ENCODE measurements around the gene CLEC16A. TPM values are rescaled to one million over a fixed set of nuclear protein-coding genes. Genes with fewer than 3 reads are reported as not detected.

Gene CLEC16A
- polyA plus RNA-seq, 3 donors: 3.4 to 12.0 (median 5.8) TPM

- no peak for TF ChIP-seq CTCF (IDR thresholded peaks at IDR 0.05)
- no peak overlapping the region for H3K27ac ChIP-seq (ENCODE audit: low read depth in 1 of 2, low read length in 2 of 2)
- no peak overlapping the region for H2AFZ ChIP-seq (ENCODE audit: insufficient read depth, low read depth, low read length, poor library complexity, severe bottlenecking)
- peaks cover 0 to 9% of the 10 kb centered on the region in 2 donors for H3K4me1 ChIP-seq (ENCODE audit: control insufficient read depth in 1 of 2, insufficient read depth in 2 of 2, low read length in 2 of 2)
- Mint-ChIP-seq H3K27ac (peak overlapping the region in 1 of 7 donors; percentile 46), H3K27me3 (ENCODE audit: low read depth in 3 of 3) (peaks cover 0 to 1% (median 1%) of the 10 kb centered on the region in 3 donors), H3K4me1 (peaks cover 12% of the 10 kb centered on the region), H3K9me3 (peaks cover 3 to 14% (median 8%) of the 10 kb centered on the region in 7 donors), H3K4me3 (no peak overlapping the region), H3K36me3 (peaks cover 94 to 96% of the 10 kb centered on the region in 2 donors)
- no peak for DNase-seq
- no peak overlapping the region for H3K9ac ChIP-seq (ENCODE audit: insufficient read depth, low read length, poor library complexity, severe bottlenecking)
- H3K27me3 ChIP-seq (ENCODE audit: control insufficient read depth in 2 of 2, insufficient read depth in 2 of 2, low read length in 2 of 2): no peaks in the 10 kb centered on the region
- H4K20me1 ChIP-seq (ENCODE audit: insufficient read depth, low read length): peaks cover 9% of the 10 kb centered on the region
- H3K36me3 ChIP-seq (replicated peaks in 1 of 2; ENCODE audit: control insufficient read depth in 1 of 2, insufficient read depth in 2 of 2, low read length in 2 of 2): peaks cover 42 to 94% of the 10 kb centered on the region in 2 donors
- no peak overlapping the region for H3K4me3 ChIP-seq (replicated peaks in 1 of 3; ENCODE audit: low read depth in 2 of 3, low read length in 3 of 3)
- no peak overlapping the region for H3K4me2 ChIP-seq (replicated peaks; ENCODE audit: extremely low read depth, low read length, poor library complexity, severe bottlenecking)
- intact Hi-C loops (cut with micrococcal nuclease): no loop called here
- 90% methylated on average over 7 of the region's 7 CpGs for WGBS (ENCODE audit: insufficient coverage)
- no peaks in the 10 kb centered on the region for H3K79me2 ChIP-seq (ENCODE audit: insufficient read depth, low read length)
- peaks cover 4 to 9% of the 10 kb centered on the region in 2 donors for H3K9me3 ChIP-seq (replicated peaks in 1 of 2; ENCODE audit: control insufficient read depth in 1 of 2, insufficient read depth in 1 of 2, low read length in 2 of 2)
Measured at GRCh38 chr16:11032922-11033291, 88.5 kb downstream of the CLEC16A start.

- H3K4me2 ChIP-seq (replicated peaks; ENCODE audit: extremely low read depth, low read length, poor library complexity, severe bottlenecking): no peak overlapping the region
- 55% methylated on average over 7 of the region's 14 CpGs for WGBS (ENCODE audit: insufficient coverage)
- no peak overlapping the region for H3K27ac ChIP-seq (ENCODE audit: low read depth in 1 of 2, low read length in 2 of 2)
- no peak overlapping the region for H2AFZ ChIP-seq (ENCODE audit: insufficient read depth, low read depth, low read length, poor library complexity, severe bottlenecking)
- Mint-ChIP-seq H3K4me3 (no peak overlapping the region), H3K36me3 (peaks cover 92 to 94% of the 10 kb centered on the region in 2 donors), H3K27me3 (ENCODE audit: low read depth in 3 of 3) (peaks cover 0 to 1% (median 1%) of the 10 kb centered on the region in 3 donors), H3K4me1 (peaks cover 12% of the 10 kb centered on the region), H3K27ac (peak overlapping the region in 1 of 7 donors; percentile 7), H3K9me3 (peaks cover 0 to 6% (median 4%) of the 10 kb centered on the region in 7 donors)
- DNase-seq: no peak
- H3K36me3 ChIP-seq (replicated peaks in 1 of 2; ENCODE audit: control insufficient read depth in 1 of 2, insufficient read depth in 2 of 2, low read length in 2 of 2): peaks cover 44 to 94% of the 10 kb centered on the region in 2 donors
- peaks cover 9% of the 10 kb centered on the region for H4K20me1 ChIP-seq (ENCODE audit: insufficient read depth, low read length)
- no peaks in the 10 kb centered on the region for H3K79me2 ChIP-seq (ENCODE audit: insufficient read depth, low read length)
- no peaks in the 10 kb centered on the region for H3K9me3 ChIP-seq (replicated peaks in 1 of 2; ENCODE audit: control insufficient read depth in 1 of 2, insufficient read depth in 1 of 2, low read length in 2 of 2)
- intact Hi-C loops (cut with micrococcal nuclease): no loop called here
- no peak overlapping the region for H3K4me3 ChIP-seq (replicated peaks in 1 of 3; ENCODE audit: low read depth in 2 of 3, low read length in 3 of 3)
- TF ChIP-seq CTCF (IDR thresholded peaks at IDR 0.05): no peak
- H3K27me3 ChIP-seq (ENCODE audit: control insufficient read depth in 2 of 2, insufficient read depth in 2 of 2, low read length in 2 of 2): no peaks in the 10 kb centered on the region
- H3K9ac ChIP-seq (ENCODE audit: insufficient read depth, low read length, poor library complexity, severe bottlenecking): no peak overlapping the region
- peaks cover 0 to 9% of the 10 kb centered on the region in 2 donors for H3K4me1 ChIP-seq (ENCODE audit: control insufficient read depth in 1 of 2, insufficient read depth in 2 of 2, low read length in 2 of 2)
Measured at GRCh38 chr16:11033629-11034420, 89.5 kb downstream of the CLEC16A start.

All from CD14-positive monocyte (primary cell).